ENCODE data around the gene ADM2.
"Not testable (repeated sequence)": the region's sequence is repeated elsewhere in the genome, so short reads cannot be mapped to it uniquely, and the experiment has no call there.

ADM2 gene

DNA sequence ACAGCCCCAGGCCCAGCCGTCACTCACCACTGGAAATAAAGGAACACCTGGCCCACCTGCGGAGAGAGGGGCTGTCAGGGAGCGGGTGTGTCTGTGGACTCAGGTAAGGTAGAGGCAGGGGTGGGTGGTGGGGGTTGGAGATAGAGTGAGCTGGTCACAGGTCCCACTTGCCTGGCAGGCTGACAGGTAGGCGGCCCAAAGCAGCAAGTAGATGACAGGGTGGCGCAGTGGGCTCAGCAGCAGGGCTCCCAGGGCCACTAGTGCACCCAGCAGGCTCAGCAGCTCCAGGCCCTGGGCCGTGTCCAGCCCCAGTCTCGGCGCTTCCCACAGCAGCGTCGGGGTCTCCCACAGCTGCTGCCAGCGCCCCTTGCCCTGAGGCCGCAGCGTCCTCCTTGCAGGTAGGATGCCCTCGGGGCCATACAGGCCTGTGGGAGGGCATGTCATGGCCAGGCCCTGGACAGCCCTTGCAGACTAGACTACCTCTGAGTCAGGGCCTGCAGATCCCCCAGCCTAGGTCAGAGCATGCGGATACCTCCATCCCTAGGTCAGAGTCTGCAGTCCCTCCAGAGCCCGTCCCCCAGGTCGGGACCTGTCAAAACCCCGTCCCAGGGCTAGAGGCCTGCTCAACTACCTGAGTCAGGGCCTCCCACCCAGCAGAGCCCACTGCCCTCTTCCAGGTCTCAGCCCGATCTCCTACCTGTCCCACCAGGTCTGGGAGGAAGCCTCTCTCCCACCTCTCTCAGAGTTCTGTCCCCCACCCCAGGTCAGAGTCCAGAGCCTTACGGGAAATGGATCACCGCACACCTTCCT lies 25.5 kb downstream of the ADM2 start:
- no peak for DNase-seq (ENCODE audit: low read depth)

DNA sequence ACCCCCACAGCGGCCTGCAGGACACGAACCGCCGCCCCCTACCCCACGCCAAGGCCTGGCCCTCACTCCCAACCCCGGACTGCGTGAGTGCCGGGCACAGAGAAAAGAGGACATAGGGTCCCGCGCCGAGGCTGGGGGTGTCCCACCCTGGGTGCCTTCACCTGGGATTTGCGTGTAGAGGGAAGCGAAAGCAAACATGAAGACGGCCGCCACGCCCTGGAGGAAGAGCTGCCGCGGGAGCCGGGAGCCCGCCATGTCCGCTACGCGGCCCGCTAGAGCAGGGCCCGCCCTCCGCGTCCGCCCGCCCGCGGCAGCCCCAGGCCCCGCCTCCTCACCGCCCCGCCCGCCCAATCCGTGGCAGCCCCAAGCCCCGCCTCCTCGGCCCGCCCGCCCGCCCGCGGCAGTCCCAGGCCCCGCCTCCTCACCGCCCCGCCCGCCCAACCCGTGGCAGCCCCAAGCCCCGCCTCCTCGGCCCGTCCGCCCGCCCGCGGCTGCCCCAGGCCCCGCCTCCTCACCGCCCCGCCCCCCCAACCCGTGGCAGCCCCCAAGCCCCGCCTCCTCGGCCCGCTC lies 26.2 kb downstream of the ADM2 start, which contains the start of gene LMF2:
TSS of gene LMF2 (minus strand) at position 282 of the 570 bp plus-strand sequence. CDS start at position 255, 27 bp downstream.
- no peak for DNase-seq (ENCODE audit: low read depth)

DNA sequence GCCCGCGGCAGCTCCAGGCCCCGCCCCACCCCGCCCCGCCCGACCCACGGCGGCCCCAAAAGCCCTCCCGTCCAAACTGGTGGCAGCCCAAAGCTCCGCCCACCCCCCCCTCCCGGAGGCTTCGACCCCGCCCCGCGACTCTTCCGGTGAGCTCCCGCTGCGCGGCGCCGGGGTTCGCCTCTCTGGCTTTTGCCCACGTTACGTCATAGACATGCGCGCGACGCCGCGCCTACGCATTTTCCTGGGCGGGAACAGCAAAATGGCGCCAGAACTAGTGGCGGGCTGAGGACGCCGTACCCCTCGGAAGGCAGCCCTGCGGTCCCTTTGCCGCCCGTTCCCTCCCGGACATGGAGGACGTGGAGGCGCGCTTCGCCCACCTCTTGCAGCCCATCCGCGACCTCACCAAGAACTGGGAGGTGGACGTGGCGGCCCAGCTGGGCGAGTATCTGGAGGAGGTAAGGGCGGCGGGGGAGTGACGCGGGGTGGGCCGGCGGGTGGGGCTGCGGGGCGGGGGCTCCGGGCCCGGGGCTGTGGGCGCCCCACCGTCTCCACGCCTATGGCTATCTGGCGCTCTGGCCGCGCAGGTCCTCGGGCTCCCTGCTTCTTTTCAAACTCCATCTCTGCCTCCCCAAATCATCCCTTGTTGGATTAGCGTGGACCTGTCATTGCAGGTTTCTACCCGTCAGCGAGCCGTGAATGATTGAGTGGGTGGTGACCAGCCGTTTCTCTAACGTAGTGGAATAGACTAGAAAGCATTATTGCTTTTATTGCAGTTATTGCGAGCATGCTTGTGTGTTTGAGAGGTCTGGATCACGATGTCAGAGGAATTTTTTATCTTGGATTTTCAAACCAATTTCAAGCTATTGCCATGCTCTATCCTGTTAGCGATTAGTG lies 26.9 kb downstream of the ADM2 start, which contains the start of gene NCAPH2:
TSS of gene NCAPH2 (plus strand) at position 234 of the 894 bp plus-strand sequence. CDS start at position 348, 114 bp downstream.
- peak; percentile 96 for DNase-seq (ENCODE audit: low read depth)

DNA sequence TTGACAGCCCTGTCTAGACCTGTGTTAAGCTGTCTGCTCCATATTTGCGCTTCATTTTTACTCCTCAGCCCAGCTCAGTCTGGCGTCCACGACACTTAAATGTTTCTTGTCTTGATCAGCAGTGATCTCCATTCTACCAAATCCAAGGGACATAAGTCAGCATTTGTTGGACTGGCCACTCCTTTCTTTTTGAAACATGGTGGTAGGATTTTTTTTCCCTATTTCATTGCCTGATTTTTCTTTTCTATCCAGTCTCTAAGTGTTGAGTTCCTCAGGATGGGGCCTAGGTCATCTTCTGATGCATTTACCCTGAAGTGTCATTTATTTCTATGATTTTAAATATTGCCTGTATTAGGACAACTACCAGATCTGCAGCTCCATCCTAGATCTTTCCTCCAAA lies 27.6 kb downstream of the ADM2 start:
- no peak for DNase-seq (ENCODE audit: low read depth)

DNA sequence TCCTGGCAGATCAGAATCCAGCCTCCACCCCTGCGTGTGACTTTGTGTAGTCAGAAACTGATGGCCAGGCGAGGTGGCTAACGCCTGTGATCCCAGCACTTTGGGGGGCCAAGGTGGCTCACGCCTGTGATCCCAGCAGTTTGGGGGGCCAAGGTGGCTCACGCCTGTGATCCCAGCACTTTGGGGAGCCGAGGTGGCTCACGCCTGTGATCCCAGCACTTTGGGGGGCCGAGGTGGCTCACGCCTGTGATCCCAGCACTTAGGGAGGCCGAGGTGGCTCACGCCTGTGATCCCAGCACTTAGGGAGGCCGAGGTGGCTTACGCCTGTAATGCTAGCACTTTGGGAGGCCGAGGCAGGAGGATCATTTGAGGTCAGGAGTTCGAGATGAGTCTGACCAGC lies 31.8 kb downstream of the ADM2 start:
- no peak for DNase-seq (ENCODE audit: low read depth)

DNA sequence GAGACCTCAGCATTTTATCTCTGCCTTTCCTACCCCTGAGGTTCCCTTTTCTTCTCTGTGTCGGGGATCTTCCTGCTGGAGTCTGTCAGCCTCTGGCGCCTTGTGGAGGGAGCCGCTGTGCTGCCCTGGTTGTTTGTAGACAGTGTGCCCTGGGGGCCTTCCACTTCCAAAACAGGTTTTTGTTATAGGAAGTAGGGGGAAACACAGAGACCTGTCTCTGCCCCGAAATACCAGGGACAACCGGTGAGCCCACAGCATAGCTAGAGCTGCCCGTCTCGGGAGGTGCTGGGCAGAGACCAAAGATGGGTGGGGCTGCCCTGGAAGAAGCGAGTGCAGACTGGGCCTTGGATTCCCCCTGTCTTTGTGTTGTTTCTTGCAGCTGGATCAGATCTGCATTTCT lies 34.7 kb downstream of the ADM2 start:
- DNase-seq (ENCODE audit: low read depth) = no peak

DNA sequence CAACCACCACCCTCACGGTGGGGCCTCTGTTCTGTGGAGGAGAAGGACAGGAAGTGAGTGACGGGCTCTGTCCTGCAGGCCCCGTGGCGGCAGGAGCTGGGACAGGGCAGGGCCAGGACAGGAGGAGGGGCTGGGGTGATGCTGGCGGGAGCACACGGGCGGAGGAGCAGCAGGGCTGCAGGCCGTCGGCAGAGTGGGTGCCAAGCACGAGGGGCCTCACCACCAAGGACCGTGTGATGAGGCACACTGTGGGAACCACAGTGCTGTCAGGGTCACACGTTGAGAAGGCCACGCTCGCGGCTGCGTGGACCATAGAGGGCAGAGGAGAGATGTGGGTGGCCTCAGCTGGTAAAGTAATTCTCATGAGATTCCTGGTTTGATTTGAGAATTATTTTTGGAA lies 35.5 kb downstream of the ADM2 start:
- no peak for DNase-seq (ENCODE audit: low read depth)

DNA sequence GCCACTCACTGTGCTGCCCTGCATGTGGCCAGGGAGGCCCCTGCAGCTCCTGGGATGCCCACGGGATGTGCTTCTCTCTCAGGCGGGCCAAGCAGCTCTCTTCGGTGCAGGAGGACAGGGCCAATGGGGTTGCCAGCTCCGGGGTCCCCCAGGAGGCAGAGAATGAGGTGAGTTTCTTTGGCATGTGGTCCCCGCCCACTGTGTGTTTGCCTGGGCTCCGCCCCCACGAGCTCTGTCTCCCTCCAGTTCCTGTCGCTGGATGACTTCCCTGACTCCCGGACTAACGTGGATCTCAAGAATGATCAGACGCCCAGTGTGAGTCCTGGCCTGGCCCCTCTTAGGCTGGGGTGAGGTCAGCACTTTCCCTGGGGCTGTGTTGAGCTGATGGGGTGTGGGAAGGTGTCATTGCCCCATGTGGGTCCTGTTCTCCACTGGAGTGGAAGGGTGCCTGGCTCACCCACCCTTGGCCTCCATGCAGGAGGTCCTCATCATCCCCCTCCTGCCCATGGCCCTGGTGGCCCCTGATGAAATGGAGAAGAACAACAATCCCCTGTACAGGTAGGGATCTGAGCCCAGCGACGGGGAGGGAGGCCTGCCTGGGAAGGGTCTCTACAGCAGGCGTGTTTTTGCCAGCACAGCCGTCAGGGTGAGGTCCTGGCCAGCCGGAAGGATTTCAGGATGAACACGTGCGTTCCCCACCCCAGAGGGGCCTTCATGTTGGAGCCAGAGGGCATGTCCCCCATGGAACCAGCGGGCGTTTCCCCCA lies 36.3 kb downstream of the ADM2 start:
- DNase-seq (ENCODE audit: low read depth) = no peak

DNA sequence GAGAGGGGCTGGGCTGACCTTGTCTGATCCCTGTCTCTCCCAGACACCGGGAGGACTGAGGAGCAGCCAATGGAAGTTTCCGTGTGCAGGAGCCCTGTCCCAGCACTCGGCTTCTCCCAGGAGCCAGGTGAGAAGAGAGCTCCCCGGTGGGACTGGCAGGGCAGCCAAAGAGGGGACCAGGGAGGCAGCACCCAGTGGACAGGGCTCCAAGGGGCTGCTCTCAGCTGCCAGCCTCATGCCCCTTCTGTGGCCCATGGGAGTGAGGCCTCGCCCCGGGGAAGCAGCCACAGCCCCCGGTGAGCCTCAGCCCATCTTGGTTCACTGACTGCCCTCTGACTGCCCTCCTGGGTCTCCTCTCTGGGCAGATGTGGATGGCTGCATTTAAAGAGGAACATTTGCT lies 37.3 kb downstream of the ADM2 start:
- DNase-seq (ENCODE audit: low read depth) = no peak

DNA sequence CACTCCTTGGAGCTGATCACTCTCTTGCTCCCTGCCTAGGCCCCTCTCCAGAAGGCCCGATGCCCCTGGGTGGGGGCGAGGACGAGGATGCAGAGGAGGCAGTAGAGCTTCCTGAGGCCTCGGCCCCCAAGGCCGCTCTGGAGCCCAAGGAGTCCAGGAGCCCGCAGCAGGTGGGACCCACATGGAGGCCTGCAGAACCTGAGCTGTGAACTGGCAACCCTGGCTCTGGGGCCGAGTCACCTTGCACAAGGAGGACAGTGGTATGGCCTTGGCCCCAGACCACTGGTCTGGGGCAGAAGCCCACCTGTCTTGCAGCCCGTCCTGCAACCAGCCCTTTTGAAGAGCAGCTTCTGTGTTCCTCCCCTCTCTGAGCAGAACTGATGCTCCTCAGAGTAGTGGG lies 37.8 kb downstream of the ADM2 start:
- DNase-seq (ENCODE audit: low read depth) = no peak

DNA sequence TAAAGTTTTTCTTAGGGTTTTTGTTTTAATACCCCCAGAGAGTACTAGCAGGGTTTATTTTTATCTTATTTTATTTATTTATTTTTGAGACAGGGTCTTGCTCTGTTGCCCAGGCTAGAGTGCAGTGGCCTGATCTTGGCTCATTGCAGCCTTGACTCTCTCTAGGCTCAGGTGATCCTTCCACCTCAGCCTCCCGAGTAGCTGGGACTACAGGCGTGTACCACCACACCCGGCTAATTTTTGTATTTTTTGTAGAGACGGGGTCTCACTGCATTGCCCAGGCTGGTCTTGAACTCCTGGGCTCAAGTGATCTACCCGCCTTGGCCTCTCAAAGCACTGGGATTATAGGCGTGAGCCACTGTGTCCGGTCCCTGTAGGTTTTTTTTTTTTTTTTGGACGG lies 38.8 kb downstream of the ADM2 start:
- DNase-seq (ENCODE audit: low read depth) = not testable (repeated sequence)

DNA sequence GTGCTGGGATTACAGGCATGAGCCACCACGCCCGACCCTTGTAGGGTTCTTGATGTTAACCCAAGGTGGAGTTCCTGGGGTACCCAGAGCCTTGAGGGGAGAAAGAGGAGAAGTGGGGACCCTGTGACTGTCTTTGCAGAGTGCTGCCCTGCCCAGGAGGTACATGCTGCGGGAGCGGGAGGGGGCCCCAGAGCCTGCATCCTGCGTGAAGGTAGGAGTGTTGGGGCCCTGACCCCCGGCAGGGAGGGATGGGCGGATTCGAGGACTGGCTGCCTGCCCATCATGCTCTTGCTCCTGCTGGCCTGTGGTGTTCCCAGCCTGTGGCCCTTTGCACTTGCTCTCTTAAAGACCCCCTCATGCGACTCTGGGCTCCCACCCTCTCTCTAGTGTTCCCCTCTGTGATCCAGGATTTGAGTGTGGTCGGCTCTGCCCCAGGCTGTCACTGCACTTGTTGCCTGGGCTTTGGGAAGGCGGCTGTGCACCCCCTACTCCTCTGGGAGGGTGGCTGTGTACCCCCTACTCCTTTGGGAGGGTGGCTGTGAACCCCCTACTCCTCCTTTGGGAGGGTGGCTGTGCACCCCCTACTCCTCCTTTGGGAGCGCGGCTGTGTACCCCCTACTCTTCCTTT lies 39.6 kb downstream of the ADM2 start:
- DNase-seq (ENCODE audit: low read depth) = no peak

DNA sequence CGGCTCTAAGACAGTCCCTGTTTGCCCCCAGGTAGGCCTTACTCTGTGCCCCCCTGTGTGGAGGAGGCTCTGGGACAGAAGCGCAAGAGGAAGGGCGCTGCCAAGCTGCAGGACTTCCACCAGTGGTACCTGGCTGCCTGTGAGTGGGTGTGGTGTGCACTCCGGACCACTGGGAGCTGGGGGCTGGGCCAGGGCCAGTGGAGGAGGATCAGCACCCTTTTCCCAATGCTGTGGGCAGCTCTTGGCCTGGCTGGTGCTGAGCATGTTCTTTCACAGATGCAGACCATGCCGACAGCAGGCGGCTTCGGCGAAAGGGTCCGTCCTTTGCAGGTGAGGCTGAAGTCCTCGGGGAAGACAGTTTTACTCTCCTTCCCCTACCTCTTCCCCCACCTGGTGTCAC lies 40.4 kb downstream of the ADM2 start:
- no peak for DNase-seq (ENCODE audit: low read depth)

DNA sequence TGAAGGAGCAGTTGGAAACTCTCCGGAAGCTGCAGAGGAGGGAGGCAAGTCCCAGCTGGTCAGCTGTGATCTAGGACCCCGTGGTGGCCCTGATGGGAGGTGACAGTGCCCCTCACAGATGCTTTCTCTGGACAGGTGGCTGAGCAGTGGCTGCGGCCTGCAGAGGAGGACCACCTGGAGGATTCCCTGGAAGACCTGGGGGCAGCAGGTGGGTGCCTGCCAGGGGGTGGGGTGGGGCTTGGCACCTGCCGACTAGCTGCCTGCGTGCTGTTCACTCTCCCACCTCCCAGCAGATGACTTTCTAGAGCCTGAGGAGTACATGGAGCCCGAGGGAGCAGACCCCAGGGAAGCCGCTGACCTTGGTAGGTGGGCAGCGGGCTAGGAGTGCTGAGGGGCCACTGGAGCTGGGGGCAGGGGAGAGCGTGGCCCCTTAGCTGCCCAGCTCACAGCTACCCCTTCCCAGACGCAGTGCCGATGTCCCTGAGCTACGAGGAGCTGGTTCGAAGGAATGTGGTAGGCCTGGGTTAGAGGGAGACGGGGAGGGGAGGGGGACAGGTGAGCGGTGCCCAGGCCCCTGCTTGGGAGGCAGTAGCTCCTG lies 41.0 kb downstream of the ADM2 start:
- no peak for DNase-seq (ENCODE audit: low read depth)

DNA sequence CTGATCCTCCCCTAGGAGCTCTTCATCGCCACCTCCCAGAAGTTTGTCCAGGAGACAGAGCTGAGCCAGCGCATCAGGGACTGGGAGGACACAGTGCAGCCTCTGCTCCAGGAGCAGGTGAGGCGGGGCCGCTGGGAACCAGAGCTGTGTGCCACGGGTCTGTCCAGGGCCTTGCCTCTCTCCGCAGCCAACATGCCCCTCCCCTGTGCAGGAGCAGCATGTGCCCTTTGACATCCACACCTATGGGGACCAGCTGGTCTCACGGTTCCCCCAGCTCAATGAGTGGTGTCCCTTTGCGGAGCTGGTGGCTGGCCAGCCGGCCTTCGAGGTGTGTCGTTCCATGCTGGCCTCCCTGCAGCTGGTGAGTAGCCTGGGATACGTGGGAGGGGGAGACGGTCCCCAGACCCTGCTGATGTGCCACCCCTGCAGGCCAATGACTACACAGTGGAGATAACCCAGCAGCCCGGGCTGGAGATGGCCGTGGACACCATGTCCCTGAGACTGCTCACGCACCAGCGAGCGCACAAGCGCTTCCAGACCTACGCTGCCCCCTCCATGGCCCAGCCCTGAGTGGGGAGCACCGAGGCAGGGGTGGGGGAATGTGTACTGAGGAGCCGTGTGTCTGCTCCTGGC lies 41.6 kb downstream of the ADM2 start:
- DNase-seq (ENCODE audit: low read depth) = no peak

DNA sequence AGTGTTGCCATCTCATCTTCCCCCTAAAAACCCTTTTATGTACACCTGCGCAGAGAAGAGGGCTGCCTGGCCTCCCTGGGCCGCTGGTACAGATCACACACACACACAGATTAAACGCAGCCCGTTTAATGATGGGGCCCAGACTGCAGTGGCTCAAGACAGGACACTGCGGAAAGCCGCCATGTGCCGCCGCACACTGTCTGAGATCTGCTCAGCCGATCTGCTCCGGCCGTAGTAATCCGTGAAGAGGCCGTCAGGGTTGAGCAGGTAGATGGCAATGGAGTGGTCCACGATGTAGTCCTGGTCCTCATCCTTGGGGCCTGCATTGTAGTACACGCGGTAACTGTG lies 42.1 kb downstream of the ADM2 start:
- no peak for DNase-seq (ENCODE audit: low read depth)

DNA sequence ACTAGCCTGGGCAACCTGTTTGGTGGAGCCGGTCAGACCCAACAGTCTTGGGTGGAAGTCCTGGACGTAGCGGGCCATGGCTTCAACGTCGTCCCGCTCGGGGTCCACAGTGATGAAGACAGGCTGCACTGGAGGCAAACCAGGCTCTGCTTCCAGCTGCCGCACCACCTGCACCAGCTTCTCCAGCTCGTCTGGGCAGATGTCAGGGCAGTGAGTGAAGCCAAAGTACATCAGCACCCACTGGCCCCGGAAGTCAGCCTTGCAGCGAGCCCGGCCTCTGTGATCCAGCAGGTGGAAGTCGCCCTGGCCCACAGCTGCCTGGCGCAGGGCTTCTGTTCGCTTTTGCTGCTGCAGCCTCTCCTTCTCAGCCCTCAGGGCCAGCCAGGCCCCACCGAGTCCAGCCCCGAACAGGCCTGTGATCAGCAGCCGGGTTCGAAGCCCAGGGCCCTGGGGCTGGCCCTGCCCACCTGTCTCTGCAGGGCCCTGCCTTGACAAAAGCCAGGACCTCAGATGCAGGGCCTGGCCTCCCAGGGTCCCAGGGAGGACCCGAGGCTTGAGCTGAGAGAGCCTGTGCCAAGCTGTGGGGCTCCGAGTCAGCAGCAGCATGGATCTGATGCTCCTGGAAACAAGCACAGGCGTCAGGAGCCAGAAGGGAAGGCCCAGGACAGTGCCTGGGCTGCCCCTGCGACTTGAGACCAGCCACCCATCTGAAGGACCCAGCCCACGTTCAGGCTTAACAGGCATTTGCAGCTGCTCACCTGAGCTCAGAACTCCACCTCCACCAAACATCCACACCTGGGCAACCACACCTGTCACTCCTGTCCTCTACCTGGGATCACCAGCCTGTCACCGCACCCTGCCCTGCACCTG lies 42.7 kb downstream of the ADM2 start:
- DNase-seq (ENCODE audit: low read depth) = no peak

DNA sequence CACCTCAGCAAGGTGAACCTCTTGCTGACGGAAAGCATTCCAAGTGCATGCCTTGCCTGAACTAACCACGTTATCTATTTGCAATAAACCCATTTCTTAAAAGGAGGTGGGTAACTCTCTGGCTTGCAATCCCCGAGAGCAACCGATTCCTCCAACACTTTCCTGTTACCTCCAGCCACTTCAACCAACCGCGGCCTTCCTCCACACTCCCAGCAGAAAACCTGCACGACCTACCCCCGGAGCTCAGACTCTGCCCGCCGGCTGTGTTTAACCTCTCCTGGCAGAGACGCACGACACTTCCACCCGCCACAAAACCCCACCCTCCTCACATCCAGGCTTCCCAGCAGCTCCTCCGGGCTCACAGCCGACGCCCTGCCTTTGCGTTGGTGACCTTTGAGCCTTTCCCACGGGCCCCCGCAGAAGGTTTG lies 43.3 kb downstream of the ADM2 start:
- DNase-seq (ENCODE audit: low read depth) = no peak

DNA sequence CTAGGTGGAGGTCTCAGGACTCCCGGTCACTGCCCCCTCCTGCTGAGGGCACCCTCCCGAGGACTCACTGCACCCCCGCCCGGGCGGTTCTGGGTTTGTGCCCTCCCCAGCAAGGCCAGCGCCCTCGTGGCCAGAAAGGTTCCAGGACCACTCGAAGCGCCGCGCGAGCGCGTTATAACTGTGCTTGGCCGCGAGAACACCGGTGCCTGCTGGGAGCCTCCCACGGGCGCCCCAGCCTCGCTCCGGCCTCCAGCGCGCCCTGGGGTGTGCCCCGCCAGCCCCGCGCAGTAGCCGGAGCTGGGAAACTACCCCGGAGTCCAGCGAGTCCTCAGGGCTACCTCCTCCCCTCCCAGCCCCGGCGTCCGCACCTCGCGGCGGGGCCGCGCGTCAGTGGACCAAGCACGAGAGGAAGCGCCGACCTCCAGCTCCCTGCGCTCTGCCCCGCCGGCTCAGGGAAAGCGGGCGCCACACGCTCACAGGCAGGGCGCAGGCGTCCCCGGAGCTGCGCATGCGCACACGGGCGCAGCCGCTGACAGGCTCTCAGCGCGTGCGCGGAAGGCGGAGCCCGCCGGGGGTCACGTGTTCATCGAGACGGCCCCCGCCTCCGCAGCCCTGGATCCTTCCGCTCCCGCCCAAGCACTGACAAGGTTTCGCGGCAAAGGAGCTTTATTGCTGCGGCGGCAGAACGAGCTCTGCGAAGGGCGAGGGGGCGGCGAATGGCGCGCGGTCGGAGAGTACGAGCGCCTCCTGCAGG lies 43.9 kb downstream of the ADM2 start, which contains the start of gene SCO2:
TSS of gene SCO2 (minus strand) at position 495 of the 754 bp plus-strand sequence. CDS start 1,187 bp downstream, outside the sequence.
- peak; percentile 96 for DNase-seq (ENCODE audit: low read depth)
